Measurements from ENCODE around the gene IER5. TPM values are rescaled to one million over a fixed set of nuclear protein-coding genes. Genes with fewer than 3 reads are reported as not detected.

The IER5 gene
- polyA plus RNA-seq, 1 of the 3 experiments (the other 2 are of a cell fraction), result 52.9 TPM

GRCh38 chr1:181081395-181081794 is 7.1 kb upstream of the IER5 start:
- no peak overlapping the region for H3K4me3 ChIP-seq (ENCODE audit: low read depth in 2 of 2, low read length in 1 of 2)
- H4K20me1 ChIP-seq (ENCODE audit: insufficient read depth), result no peaks in the 10 kb centered on the region
- 73% methylated on average over 3 of the region's 3 CpGs for WGBS (ENCODE audit: low lambda C conversion rate)
- H3K79me2 ChIP-seq (ENCODE audit: insufficient read depth), result no peaks in the 10 kb centered on the region
- no peak overlapping the region for H3K27ac ChIP-seq (ENCODE audit: low read depth in 2 of 2, low read length in 1 of 2)
- POLR2A ChIA-PET, result no interaction called here
- H3K9me3 ChIP-seq, result no peaks in the 10 kb centered on the region
- CTCF ChIA-PET, result interaction anchor here (1.1 to 1.4 kb wide), 2 partner anchors 24 to 61 kb away, joined by 3 to 7 read pairs; no protein-coding TSS in a partner anchor
- peaks cover 15% of the 10 kb centered on the region for H3F3A ChIP-seq (replicated peaks; ENCODE audit: insufficient read depth)
- H3K4me2 ChIP-seq, result no peak overlapping the region
- no peak overlapping the region for H3K9ac ChIP-seq
- no peaks in the 10 kb centered on the region for H3K36me3 ChIP-seq (replicated peaks in 1 of 2; ENCODE audit: control insufficient read depth in 1 of 2, insufficient read depth in 2 of 2, low read length in 1 of 2)
- TF ChIP-seq MAX (IDR thresholded peaks at IDR 0.05; ENCODE audit: low read depth) (no peak), TAF1 (IDR thresholded peaks at IDR 0.05; ENCODE audit: borderline replicate concordance, low read depth, low read length) (no peak), EP300 (IDR thresholded peaks at IDR 0.05; ENCODE audit: borderline replicate concordance in 1 of 2, low read depth in 1 of 2, low read length in 1 of 2) (no peak), TCF12 (IDR thresholded peaks at IDR 0.05) (no peak), MEF2A (IDR thresholded peaks at IDR 0.05; ENCODE audit: borderline replicate concordance, low read depth) (no peak), TEAD4 (IDR thresholded peaks at IDR 0.05; ENCODE audit: borderline replicate concordance, insufficient read depth) (no peak), PBX3 (IDR thresholded peaks at IDR 0.05) (no peak), FOSL2 (IDR thresholded peaks at IDR 0.05; ENCODE audit: borderline replicate concordance, low read depth) (no peak), RXRA (IDR thresholded peaks at IDR 0.05; ENCODE audit: borderline replicate concordance, low read depth) (no peak), IRF3 (IDR thresholded peaks at IDR 0.05; ENCODE audit: low read depth, low read length) (no peak), USF2 (IDR thresholded peaks at IDR 0.05; ENCODE audit: borderline replicate concordance, low read depth, low read length) (no peak), USF1 (IDR thresholded peaks at IDR 0.05; ENCODE audit: borderline replicate concordance, low read depth) (no peak), NFIC (IDR thresholded peaks at IDR 0.05; ENCODE audit: borderline replicate concordance) (no peak), RFX5 (IDR thresholded peaks at IDR 0.05; ENCODE audit: low read length) (no peak), REST (IDR thresholded peaks at IDR 0.05; ENCODE audit: low read depth, low read length) (no peak)
- H3K4me1 ChIP-seq (ENCODE audit: control insufficient read depth in 1 of 2, insufficient read depth in 2 of 2, low read depth in 1 of 2, low read length in 1 of 2), result peaks cover 10 to 16% of the 10 kb centered on the region in 2 experiments; a peak in 3 of 4 replicates
- DNase-seq, result no peak
- no peaks in the 10 kb centered on the region for H3K27me3 ChIP-seq (ENCODE audit: insufficient read depth)
- H3K9me2 ChIP-seq, result no peaks in the 10 kb centered on the region
- H2AFZ ChIP-seq (ENCODE audit: low read depth), result no peak overlapping the region
